CD4-positive, alpha-beta memory T cell (primary cell): ENCODE data around the gene TBC1D5. TPM values are rescaled to one million over a fixed set of nuclear protein-coding genes. Genes with fewer than 3 reads are reported as not detected.

Experiments
- CTCF ChIA-PET: fragments of 350-600 bp; sonication (Branson Sonifier 250); formaldehyde crosslinking; loops from one replicate; lab custom pipeline; 2021; ENCODE audit warnings: inconsistent platforms; ENCODE audit not compliant: partially characterized antibody; lab: Charles Lee
- POLR2A ChIA-PET: fragments of 350-600 bp; sonication (Branson Sonifier 250); formaldehyde crosslinking; loops from one replicate; lab custom pipeline; 2021; ENCODE audit not compliant: partially characterized antibody; lab: Charles Lee
- DNase-seq, 5 donors: peaks; one replicate each; pipeline versions ENCODE4 v3.0.0 to v3.0.0-alpha.2; 2020 to 2022; ENCODE audit warnings: mixed read lengths in 1 of 5
- H3K27ac ChIP-seq: one replicate; pipeline ENCODE4 v1.7.0; 2013; ENCODE audit warnings: low read depth, low read length
- H3K27me3 ChIP-seq: 2 replicates; pipeline ENCODE4 v1.7.0; 2013; ENCODE audit warnings: mild to moderate bottlenecking, low read length, moderate library complexity; ENCODE audit not compliant: insufficient read depth
- H3K36me3 ChIP-seq: 2 replicates; pipeline ENCODE4 v1.7.0; 2013; ENCODE audit warnings: mild to moderate bottlenecking, low read length, moderate library complexity; ENCODE audit not compliant: insufficient read depth
- H3K4me1 ChIP-seq: 2 replicates; pipeline ENCODE4 v1.7.0; 2013; ENCODE audit warnings: mild to moderate bottlenecking, low read length, moderate library complexity; ENCODE audit not compliant: insufficient read depth
- H3K4me3 ChIP-seq, 2 donors: one replicate each; pipeline ENCODE4 v1.7.0; 2013; ENCODE audit warnings: low read length in 2 of 2, mild to moderate bottlenecking in 1 of 2
- H3K9me3 ChIP-seq, 2 donors: one replicate each; pipeline ENCODE4 v1.7.0; 2013; ENCODE audit warnings: low read length in 2 of 2, control low read depth in 1 of 2; ENCODE audit not compliant: control insufficient read depth in 1 of 2
- H3K27ac Mint-ChIP-seq, 7 donors: one replicate each; pipeline ENCODE4 v1.8.0; 2020 to 2021; ENCODE audit warnings: mixed read lengths in 7 of 7, mild to moderate bottlenecking in 6 of 7, inconsistent platforms in 3 of 7, moderate library complexity in 3 of 7
- H3K27me3 Mint-ChIP-seq, 2 donors: one replicate each; pipeline ENCODE4 v1.8.0; 2020 to 2021; ENCODE audit warnings: mixed read lengths in 2 of 2
- H3K36me3 Mint-ChIP-seq, 2 donors: one replicate each; pipeline ENCODE4 v1.8.0; 2020 to 2021; ENCODE audit warnings: mixed read lengths in 2 of 2, inconsistent platforms in 1 of 2, mild to moderate bottlenecking in 1 of 2
- H3K4me1 Mint-ChIP-seq, 4 donors: one replicate each; pipeline ENCODE4 v1.8.0; 2020 to 2021; ENCODE audit warnings: mixed read lengths in 4 of 4, mild to moderate bottlenecking in 1 of 4
- H3K4me3 Mint-ChIP-seq, 8 donors: one replicate each; pipeline ENCODE4 v1.8.0; 2020 to 2021; ENCODE audit warnings: mixed read lengths in 8 of 8, mild to moderate bottlenecking in 7 of 8, moderate library complexity in 6 of 8, inconsistent platforms in 3 of 8
- H3K9me3 Mint-ChIP-seq, 8 donors: one replicate each; pipeline ENCODE4 v1.8.0; 2020 to 2021; ENCODE audit warnings: mixed read lengths in 8 of 8, mild to moderate bottlenecking in 5 of 8, inconsistent platforms in 3 of 8, moderate library complexity in 1 of 8
- intact Hi-C: fragments of 100-400 bp; cut with micrococcal nuclease; formaldehyde crosslinking; loops from one replicate; pipeline ENCODE4 v1.15.1; 2023
- polyA plus RNA-seq, 2 donors: library from polyadenylated mRNA; unstranded; fragments of 300-500 nt; fragmentation: Illumina TruSeq; gene quantifications; one replicate each; pipeline ENCODE4 v1.2.3, GENCODE V29; 2021
- total RNA-seq, 2 experiments: library from RNA; stranded (reverse); gene quantifications; one replicate each; pipeline ENCODE4 v1.2.3, GENCODE V29; 2021

The TBC1D5 gene
- total and polyA plus RNA-seq, 4 experiments from 2014 or later: 21.2 to 52.2 (median 43.3) TPM

GRCh38 chr3:17515445-17516234, 226.8 kb downstream of the TBC1D5 start:
- CTCF ChIA-PET: no interaction called here
- no peak overlapping the region for H3K4me3 Mint-ChIP-seq

DNA sequence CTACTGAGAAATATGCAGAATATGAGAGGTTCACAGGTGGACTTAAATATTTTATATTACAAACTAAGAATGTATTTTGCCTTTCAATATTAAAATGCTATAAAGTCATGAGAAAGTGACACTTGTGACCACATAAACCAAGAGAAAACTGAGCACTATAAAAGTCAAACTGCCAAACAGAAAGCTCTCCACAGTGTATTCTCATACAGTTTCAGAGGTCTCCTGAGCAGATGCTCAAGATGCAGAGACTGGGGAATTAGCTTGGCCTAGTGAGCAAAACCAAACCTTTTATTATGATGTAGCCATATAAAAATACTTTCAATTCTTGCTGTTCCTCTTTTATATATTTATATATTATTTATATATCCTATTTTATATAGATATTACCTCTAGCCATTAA, 227.8 kb downstream of the TBC1D5 start:
- Mint-ChIP-seq H3K36me3 (peaks cover 0 to 3% of the 10 kb centered on the region in 2 donors), H3K9me3 (peaks cover 0 to 3% (median 0%) of the 10 kb centered on the region in 8 donors), H3K27ac (no peak overlapping the region), H3K4me3 (no peak overlapping the region), H3K27me3 (no peaks in the 10 kb centered on the region), H3K4me1 (peaks cover 5 to 8% (median 5%) of the 10 kb centered on the region in 4 donors)
- CTCF ChIA-PET: no interaction called here
- Histone ChIP-seq H3K4me1 (no peaks in the 10 kb centered on the region), H3K4me3 (no peak overlapping the region), H3K27me3 (no peaks in the 10 kb centered on the region), H3K9me3 (no peaks in the 10 kb centered on the region), H3K36me3 (no peaks in the 10 kb centered on the region), H3K27ac (no peak overlapping the region)
- POLR2A ChIA-PET: no interaction called here
- no peak for DNase-seq
- intact Hi-C loops: no loop called here

More at GRCh38 chr3:17515445-17516234, 226.8 kb downstream of the TBC1D5 start:
- peaks cover 0 to 3% (median 0%) of the 10 kb centered on the region in 8 donors for H3K9me3 Mint-ChIP-seq
- Histone ChIP-seq H3K4me1 (no peaks in the 10 kb centered on the region), H3K27me3 (no peaks in the 10 kb centered on the region), H3K9me3 (no peaks in the 10 kb centered on the region), H3K27ac (no peak overlapping the region), H3K36me3 (no peaks in the 10 kb centered on the region), H3K4me3 (no peak overlapping the region)
- no peak for DNase-seq
- peaks cover 5 to 8% (median 5%) of the 10 kb centered on the region in 4 donors for H3K4me1 Mint-ChIP-seq
- intact Hi-C loops: no loop called here
- peak overlapping the region in 1 of 7 donors; percentile 39 for H3K27ac Mint-ChIP-seq
- POLR2A ChIA-PET: no interaction called here
- H3K36me3 Mint-ChIP-seq: peaks cover 0 to 3% of the 10 kb centered on the region in 2 donors
- H3K27me3 Mint-ChIP-seq: no peaks in the 10 kb centered on the region

DNA sequence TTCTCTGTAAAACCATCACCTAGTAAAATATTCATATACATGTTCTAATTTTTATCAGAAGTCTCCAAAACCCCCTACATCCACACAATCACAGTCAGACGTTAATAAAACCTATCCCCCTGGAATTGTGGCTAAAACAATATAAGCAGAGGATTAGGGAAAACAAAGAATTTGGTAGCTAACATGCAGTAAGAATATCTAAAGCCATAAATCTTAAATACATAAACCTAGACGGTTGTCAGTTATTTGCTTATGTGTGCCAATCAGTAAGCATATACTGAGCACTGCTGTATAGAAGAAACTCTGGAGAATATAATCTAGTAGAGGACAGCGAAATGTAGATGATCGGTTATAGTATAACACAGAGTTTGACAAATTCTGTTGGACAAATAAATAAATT, 232.2 kb downstream of the TBC1D5 start:
- H3K27ac ChIP-seq: no peak overlapping the region
- CTCF ChIA-PET: no interaction called here
- POLR2A ChIA-PET: interaction anchor here (0.8 kb wide), 1 partner anchor 232 kb away, joined by 3 read pairs; the partner anchor contains the start of gene TBC1D5
- Mint-ChIP-seq H3K9me3 (no peaks in the 10 kb centered on the region), H3K27me3 (no peaks in the 10 kb centered on the region), H3K4me1 (peaks cover 0 to 3% (median 0%) of the 10 kb centered on the region in 4 donors), H3K36me3 (peaks cover 4 to 6% of the 10 kb centered on the region in 2 donors), H3K27ac (no peak overlapping the region), H3K4me3 (no peak overlapping the region)
- no peaks in the 10 kb centered on the region for H3K4me1 ChIP-seq
- no peak for DNase-seq
- no peaks in the 10 kb centered on the region for H3K27me3 ChIP-seq
- no peaks in the 10 kb centered on the region for H3K36me3 ChIP-seq
- no peaks in the 10 kb centered on the region for H3K9me3 ChIP-seq
- no peak overlapping the region for H3K4me3 ChIP-seq
- intact Hi-C loops: no loop called here

DNA sequence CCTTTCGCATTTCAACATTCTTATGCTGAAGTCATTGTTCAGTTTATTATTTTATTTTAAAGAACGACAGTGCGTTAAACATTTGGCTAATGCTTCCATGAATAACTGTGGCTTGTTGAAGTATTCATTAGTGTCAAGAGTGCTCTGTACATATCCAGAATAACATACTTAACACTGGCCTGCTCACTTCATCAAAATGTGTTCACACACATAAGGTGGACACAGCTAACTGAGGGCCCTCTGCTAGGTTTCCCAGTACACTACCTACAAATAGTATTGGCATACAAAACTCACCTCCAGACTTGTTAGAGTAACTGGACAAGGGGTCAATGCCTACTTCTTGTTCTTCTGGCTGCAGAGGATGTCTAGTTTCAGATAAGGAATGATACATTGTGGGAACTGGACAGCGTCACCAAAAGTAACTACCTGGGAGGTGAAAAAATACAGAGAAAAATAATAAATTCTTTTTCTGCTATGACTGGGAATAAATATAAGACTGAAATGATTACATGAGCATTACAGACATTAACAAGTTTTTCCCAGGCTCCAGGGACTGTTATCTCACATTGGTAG, 234.2 kb downstream of the TBC1D5 start:
- Mint-ChIP-seq H3K4me3 (no peak overlapping the region), H3K4me1 (no peaks in the 10 kb centered on the region), H3K27me3 (no peaks in the 10 kb centered on the region), H3K36me3 (peaks cover 4 to 6% of the 10 kb centered on the region in 2 donors), H3K9me3 (no peaks in the 10 kb centered on the region), H3K27ac (no peak overlapping the region)
- H3K27me3 ChIP-seq: no peaks in the 10 kb centered on the region
- ChIA-PET POLR2A (no interaction called here), CTCF (no interaction called here)
- H3K4me1 ChIP-seq: no peaks in the 10 kb centered on the region
- intact Hi-C loops: no loop called here
- no peak overlapping the region for H3K4me3 ChIP-seq
- no peak overlapping the region for H3K27ac ChIP-seq
- DNase-seq: no peak
- H3K9me3 ChIP-seq: no peaks in the 10 kb centered on the region
- H3K36me3 ChIP-seq: no peaks in the 10 kb centered on the region

DNA sequence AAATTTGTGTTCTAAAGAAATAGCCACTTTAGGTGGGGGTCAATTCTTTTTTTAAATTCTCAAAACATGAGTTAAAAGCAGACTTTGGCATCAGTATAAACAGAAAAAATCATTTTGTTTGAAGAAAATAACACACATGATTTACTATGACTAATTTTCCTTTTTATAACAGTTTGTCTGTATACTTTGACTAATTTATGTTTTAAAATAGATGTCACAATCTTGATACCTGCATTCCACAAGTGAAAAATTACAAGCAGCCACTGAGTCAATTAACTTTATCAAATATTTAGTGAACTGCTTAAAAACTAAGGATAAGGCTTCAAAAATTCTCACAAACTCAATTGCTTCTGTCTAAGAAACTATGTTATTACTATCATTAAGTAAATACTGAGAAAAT, 235.0 kb downstream of the TBC1D5 start:
- no peaks in the 10 kb centered on the region for H3K4me1 Mint-ChIP-seq
- H3K27me3 Mint-ChIP-seq: no peaks in the 10 kb centered on the region
- no peak for DNase-seq
- intact Hi-C loops: no loop called here
- H3K27ac ChIP-seq: no peak overlapping the region
- H3K36me3 ChIP-seq: no peaks in the 10 kb centered on the region
- no peaks in the 10 kb centered on the region for H3K4me1 ChIP-seq
- H3K27ac Mint-ChIP-seq: no peak overlapping the region
- H3K36me3 Mint-ChIP-seq: peaks cover 4 to 6% of the 10 kb centered on the region in 2 donors
- H3K27me3 ChIP-seq: no peaks in the 10 kb centered on the region
- H3K4me3 ChIP-seq: no peak overlapping the region
- no peaks in the 10 kb centered on the region for H3K9me3 ChIP-seq
- H3K4me3 Mint-ChIP-seq: no peak overlapping the region
- no peaks in the 10 kb centered on the region for H3K9me3 Mint-ChIP-seq
- CTCF ChIA-PET: no interaction called here
- POLR2A ChIA-PET: no interaction called here

- Mint-ChIP-seq H3K9me3 (no peaks in the 10 kb centered on the region), H3K4me1 (no peaks in the 10 kb centered on the region), H3K4me3 (no peak overlapping the region), H3K27me3 (no peaks in the 10 kb centered on the region), H3K36me3 (peaks cover 4 to 6% of the 10 kb centered on the region in 2 donors), H3K27ac (no peak overlapping the region)
- H3K9me3 ChIP-seq: no peaks in the 10 kb centered on the region
- intact Hi-C loops: no loop called here
- H3K27me3 ChIP-seq: no peaks in the 10 kb centered on the region
- H3K36me3 ChIP-seq: no peaks in the 10 kb centered on the region
- no peak for DNase-seq
- ChIA-PET CTCF (no interaction called here), POLR2A (no interaction called here)
- no peak overlapping the region for H3K4me3 ChIP-seq
- H3K4me1 ChIP-seq: no peaks in the 10 kb centered on the region
- H3K27ac ChIP-seq: no peak overlapping the region
Observed at GRCh38 chr3:17505856-17506255, 236.6 kb downstream of the TBC1D5 start.

GRCh38 chr3:17501745-17502144, 240.7 kb downstream of the TBC1D5 start:
- ChIA-PET POLR2A (no interaction called here), CTCF (no interaction called here)
- no peaks in the 10 kb centered on the region for H3K27me3 Mint-ChIP-seq
- no peak for DNase-seq
- intact Hi-C loops: no loop called here
- H3K4me1 ChIP-seq: no peaks in the 10 kb centered on the region
- H3K27ac ChIP-seq: no peak overlapping the region
- no peak overlapping the region for H3K4me3 ChIP-seq
- no peaks in the 10 kb centered on the region for H3K27me3 ChIP-seq
- peaks cover 4 to 13% of the 10 kb centered on the region in 2 donors for H3K36me3 Mint-ChIP-seq
- H3K4me3 Mint-ChIP-seq: no peak overlapping the region
- H3K9me3 Mint-ChIP-seq: no peaks in the 10 kb centered on the region
- no peak overlapping the region for H3K27ac Mint-ChIP-seq
- no peaks in the 10 kb centered on the region for H3K9me3 ChIP-seq
- H3K36me3 ChIP-seq: no peaks in the 10 kb centered on the region
- no peaks in the 10 kb centered on the region for H3K4me1 Mint-ChIP-seq
